PFSK-1 (cell line): Measurements from ENCODE around the gene RBM33.

Experiments used
- FOXP2 ChIP-seq: optimal IDR thresholded peaks from 2 replicates; pipeline ENCODE3; 2011; ENCODE audit warnings: borderline replicate concordance, control low read depth, inconsistent platforms; ENCODE audit not compliant: insufficient read depth; ENCODE audit errors: extremely low read length, extremely low read depth
- POLR2AphosphoS5 ChIP-seq: IDR thresholded peaks from 2 replicates; pipeline ENCODE4 v1.6.1; 2012; ENCODE audit warnings: low read depth, mild to moderate bottlenecking, control low read depth, low read length, moderate library complexity
- SIN3A ChIP-seq: IDR thresholded peaks from 2 replicates; pipeline ENCODE4 v1.6.1; 2012; ENCODE audit warnings: mild to moderate bottlenecking, low read length, moderate library complexity, borderline replicate concordance; ENCODE audit not compliant: insufficient read depth
- TAF1 ChIP-seq: IDR thresholded peaks from 2 replicates; pipeline ENCODE4 v1.6.1; 2012; ENCODE audit warnings: low read length, control low read depth, borderline replicate concordance; ENCODE audit not compliant: insufficient read depth
- TF ChIP-seq, protein P1 (sequence below), 2 experiments: IDR thresholded peaks; 2 replicates each; pipeline versions ENCODE4 v1.6.1 to v1.8.0; 2011 to 2012; ENCODE audit warnings: low read depth in 2 of 2, low read length in 2 of 2, control low read depth in 1 of 2, inconsistent platforms in 1 of 2, mild to moderate bottlenecking in 1 of 2, moderate library complexity in 1 of 2; ENCODE audit not compliant: insufficient read depth in 1 of 2

RBM33 gene

DNA sequence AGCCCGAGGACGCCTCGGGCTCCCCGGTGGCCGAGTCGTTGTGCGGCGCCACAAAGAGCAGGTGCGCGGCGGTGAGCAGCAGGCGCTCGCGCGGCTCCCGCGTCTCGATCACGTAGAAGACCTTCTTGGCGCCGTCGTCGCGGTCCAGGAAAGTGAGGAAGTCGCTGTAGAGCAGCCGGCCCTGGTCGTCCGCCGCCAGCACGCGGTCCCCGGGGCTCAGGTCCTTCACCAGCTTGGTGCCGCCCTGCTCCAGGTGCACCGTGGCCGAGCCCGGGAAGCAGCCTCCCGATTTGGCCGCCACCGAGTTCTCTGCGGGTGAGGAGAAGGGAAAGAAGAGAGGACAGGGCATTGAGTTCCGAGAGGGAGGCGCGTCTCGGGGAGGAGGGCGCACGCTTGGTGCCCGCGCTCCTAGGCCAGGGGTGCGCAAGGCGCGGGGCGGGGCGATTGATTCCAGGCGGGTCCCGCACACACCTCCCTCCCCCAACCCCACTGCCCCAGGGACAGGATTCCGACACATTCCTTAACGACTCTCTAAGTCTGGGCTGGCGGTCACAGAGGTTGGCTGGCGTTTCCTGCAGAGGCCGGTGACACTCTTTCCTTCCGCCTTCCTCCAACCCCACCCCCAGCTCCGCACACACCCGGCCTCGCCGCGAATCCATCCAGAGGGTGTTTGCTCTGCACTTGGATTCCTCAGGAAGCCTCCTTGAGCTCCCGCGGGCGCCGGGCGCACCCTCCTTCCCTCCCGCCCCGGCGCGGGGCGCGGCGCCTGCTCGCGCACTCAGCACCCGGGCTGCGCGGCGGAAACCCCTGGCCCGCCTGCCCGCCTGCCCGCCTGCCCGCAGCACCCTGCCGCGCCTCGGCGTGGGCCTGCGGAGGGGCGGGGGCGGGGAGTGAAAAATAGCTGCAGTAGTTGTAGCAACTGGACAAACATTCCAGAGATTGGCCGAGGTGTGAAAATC is 159.2 kb downstream of the RBM33 start:
- no peak for TF ChIP-seq SIN3A
- TF ChIP-seq, protein P1, sequence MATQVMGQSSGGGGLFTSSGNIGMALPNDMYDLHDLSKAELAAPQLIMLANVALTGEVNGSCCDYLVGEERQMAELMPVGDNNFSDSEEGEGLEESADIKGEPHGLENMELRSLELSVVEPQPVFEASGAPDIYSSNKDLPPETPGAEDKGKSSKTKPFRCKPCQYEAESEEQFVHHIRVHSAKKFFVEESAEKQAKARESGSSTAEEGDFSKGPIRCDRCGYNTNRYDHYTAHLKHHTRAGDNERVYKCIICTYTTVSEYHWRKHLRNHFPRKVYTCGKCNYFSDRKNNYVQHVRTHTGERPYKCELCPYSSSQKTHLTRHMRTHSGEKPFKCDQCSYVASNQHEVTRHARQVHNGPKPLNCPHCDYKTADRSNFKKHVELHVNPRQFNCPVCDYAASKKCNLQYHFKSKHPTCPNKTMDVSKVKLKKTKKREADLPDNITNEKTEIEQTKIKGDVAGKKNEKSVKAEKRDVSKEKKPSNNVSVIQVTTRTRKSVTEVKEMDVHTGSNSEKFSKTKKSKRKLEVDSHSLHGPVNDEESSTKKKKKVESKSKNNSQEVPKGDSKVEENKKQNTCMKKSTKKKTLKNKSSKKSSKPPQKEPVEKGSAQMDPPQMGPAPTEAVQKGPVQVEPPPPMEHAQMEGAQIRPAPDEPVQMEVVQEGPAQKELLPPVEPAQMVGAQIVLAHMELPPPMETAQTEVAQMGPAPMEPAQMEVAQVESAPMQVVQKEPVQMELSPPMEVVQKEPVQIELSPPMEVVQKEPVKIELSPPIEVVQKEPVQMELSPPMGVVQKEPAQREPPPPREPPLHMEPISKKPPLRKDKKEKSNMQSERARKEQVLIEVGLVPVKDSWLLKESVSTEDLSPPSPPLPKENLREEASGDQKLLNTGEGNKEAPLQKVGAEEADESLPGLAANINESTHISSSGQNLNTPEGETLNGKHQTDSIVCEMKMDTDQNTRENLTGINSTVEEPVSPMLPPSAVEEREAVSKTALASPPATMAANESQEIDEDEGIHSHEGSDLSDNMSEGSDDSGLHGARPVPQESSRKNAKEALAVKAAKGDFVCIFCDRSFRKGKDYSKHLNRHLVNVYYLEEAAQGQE (IDR thresholded peaks at IDR 0.05; ENCODE audit: insufficient read depth in 1 of 2, low read depth in 2 of 2, low read length in 2 of 2) = no peak
- TF ChIP-seq TAF1 = no peak
- no peak for TF ChIP-seq POLR2AphosphoS5
- TF ChIP-seq FOXP2 = no peak

DNA sequence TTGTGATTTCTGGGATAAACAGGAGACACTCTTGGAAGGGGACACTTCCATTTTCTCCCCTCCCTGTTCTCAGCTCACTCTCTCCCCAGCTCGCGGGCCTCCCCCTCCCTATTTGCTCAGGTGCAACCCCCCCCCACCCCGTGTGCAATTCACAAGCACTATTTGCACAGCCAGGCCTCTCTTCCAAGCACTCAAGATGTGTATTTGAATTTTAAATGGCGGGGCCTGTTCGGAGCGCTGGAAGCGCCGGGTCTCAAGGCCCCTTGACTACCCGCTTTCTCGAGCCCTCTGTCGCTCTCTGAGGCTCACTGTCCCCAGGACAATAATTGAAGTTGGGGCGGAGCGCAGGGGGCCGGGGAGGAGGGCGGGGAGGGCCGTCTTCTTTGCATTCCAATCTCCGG is 160.0 kb downstream of the RBM33 start:
- TF ChIP-seq TAF1 = no peak

DNA sequence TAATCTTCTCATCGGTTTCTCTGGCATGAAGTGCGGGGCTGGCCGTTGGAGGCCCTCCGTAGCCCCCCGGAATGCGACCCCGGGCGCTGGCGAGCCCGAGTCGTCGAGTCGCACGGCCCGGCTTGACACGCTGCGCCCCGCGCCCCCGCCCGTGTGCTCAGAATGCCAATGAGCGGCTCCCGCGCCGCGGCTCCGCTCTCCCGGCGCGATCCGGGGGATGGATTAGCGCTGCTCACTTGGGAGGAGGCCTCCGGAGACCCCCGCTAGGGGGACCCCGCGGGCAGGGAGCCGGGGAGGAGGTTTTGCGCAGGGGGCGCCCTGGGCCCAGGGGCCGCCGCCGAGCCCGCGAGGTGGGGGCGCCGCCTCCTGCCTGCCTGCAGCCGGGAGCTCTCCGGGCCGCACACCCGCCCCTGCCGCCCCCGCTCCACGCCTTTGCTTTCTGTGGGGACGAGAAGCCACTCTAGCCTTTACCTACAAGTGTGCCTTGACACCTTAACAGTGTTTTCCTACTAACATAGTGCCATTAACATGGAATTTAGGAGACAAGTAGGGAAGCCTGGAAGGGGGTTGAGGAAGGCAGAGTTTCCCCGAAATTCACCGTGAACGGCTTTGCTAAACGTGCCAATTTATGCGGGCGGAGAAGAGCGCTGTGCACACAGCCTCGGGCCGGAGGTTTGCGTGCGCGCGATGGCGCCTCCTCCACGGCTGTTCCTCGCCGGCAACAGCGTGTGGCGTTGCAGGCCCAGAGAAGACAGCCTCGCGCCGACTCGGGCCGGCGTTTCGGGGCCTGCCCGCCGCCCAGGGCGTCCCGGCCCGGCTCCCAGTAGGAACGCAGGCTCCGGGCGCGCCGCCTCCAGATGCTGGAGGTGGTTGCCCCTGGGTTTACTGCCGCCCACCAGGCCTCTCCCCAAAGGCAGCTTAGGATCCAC is 160.7 kb downstream of the RBM33 start:
- TF ChIP-seq, protein P1 (IDR thresholded peaks at IDR 0.05; ENCODE audit: insufficient read depth in 1 of 2, low read depth in 2 of 2, low read length in 2 of 2) = no peak
- TF ChIP-seq FOXP2 = no peak
- TF ChIP-seq POLR2AphosphoS5 = no peak
- TF ChIP-seq TAF1 = no peak
- no peak for TF ChIP-seq SIN3A

DNA sequence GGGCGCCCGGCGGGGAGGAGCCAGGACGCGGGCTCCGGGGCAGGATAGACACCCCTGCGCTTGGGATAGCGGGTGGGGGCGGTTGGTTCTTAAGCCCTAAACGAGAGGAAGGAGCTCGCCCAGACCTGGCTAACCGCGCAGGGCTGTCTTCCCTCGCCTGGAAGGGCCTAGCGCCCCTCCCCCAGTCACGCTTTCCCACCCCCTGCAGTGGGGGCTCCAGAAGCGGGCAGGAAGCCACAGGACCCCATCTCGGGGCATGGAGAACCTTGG is 161.3 kb downstream of the RBM33 start:
- no peak for TF ChIP-seq FOXP2

DNA sequence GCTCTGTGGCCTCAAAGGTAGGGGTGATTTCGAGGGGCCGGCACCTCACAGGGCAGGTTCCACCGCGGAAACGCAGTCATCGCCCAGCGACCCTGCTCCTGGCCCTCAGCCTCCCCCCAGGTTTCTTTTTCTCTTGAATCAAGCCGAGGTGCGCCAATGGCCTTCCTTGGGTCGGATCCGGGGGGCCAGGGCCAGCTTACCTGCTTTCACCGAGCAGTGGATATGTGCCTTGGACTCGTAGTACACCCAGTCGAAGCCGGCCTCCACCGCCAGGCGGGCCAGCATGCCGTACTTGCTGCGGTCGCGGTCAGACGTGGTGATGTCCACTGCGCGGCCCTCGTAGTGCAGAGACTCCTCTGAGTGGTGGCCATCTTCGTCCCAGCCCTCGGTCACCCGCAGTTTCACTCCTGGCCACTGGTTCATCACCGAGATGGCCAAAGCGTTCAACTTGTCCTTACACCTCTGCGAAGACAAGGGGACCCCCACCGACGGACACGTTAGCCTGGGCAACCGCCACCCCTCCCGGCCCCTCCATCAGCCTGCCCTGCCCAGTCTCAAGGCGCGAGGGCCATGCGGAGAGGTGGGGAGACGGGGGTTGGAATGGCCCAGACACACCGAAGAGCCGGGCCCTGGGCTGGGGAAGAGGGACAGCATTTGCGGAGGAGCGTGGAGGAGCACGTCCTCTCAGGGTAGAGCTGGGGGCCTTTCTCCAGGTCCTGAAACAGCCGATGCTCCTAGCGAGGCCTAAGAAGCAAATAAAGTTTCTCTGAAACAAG is 161.8 kb downstream of the RBM33 start:
- TF ChIP-seq SIN3A = no peak
- no peak for TF ChIP-seq FOXP2
- no peak for TF ChIP-seq POLR2AphosphoS5
- TF ChIP-seq, protein P1 (IDR thresholded peaks at IDR 0.05; ENCODE audit: insufficient read depth in 1 of 2, low read depth in 2 of 2, low read length in 2 of 2) = no peak
